HG03175 (cell line): ENCODE results near the gene ANXA5.

Source experiments
- ATAC-seq: cut with Tn5 transposase; IDR thresholded peaks from one replicate; pipeline ENCODE4 v1.9.1; 2021; ENCODE audit warnings: mild to moderate bottlenecking, moderate library complexity; ENCODE audit not compliant: unreplicated experiment

The ANXA5 gene

GRCh38 chr4:121650741-121651140, 46.0 kb downstream of the ANXA5 start:
- ATAC-seq: no peak

GRCh38 chr4:121648516-121648915, 48.3 kb downstream of the ANXA5 start:
- no peak for ATAC-seq

GRCh38 chr4:121642876-121643585, 53.7 kb downstream of the ANXA5 start:
- ATAC-seq: no peak

GRCh38 chr4:121642292-121642691, 54.5 kb downstream of the ANXA5 start:
- ATAC-seq: no peak

- ATAC-seq: no peak
Measured at GRCh38 chr4:121633653-121634052, 63.1 kb downstream of the ANXA5 start.

- no peak for ATAC-seq
Measured at GRCh38 chr4:121632636-121633035, 64.1 kb downstream of the ANXA5 start.
